GM21367 (cell line): Measurements from ENCODE around the gene CAMTA1.

Source experiments
- ATAC-seq: cut with Tn5 transposase; IDR thresholded peaks from one replicate; pipeline ENCODE4 v1.9.1; 2021; ENCODE audit not compliant: unreplicated experiment

CAMTA1 gene

GRCh38 chr1:7533006-7533405 is 747.8 kb downstream of the CAMTA1 start:
- no peak for ATAC-seq

- no peak for ATAC-seq
Observed at GRCh38 chr1:7534061-7534825, 749.0 kb downstream of the CAMTA1 start.

GRCh38 chr1:7535016-7535415 is 749.8 kb downstream of the CAMTA1 start:
- ATAC-seq: no peak

GRCh38 chr1:7535934-7536878 is 751.0 kb downstream of the CAMTA1 start:
- ATAC-seq: no peak

DNA sequence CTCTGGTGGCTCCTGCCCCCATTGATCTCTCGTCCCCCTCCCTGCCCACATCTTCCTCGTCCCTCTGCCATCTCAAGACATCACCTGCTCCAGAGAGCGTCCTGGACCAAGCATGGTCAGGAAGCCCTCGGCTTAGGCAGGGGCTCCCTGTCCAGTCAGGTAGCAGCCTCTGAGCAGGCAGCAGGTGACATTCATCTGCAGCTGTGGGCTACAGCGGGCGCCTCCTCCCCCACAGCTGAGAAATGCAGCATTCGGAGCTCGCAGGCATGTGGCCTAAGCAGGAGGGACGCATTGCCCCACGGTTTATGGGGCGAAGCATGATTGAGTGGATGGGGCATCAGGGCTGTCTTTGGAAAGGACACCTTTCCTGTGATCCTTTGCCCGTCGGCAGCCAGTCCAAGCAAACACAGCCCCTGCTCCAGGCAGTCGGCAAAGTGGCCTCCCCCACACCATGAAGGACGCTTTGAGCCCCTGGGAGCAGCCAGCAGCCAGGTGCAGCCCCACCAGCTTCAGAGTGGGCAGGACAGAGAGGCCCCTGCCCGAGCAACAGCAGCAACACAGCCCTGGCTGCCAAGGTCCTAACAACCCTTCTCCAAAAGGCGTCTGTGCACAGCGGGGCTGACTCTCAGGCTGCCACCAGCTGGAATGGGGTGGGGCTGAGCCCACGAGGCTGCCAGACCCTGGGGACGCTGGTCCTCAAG is 751.8 kb downstream of the CAMTA1 start:
- ATAC-seq: no peak

DNA sequence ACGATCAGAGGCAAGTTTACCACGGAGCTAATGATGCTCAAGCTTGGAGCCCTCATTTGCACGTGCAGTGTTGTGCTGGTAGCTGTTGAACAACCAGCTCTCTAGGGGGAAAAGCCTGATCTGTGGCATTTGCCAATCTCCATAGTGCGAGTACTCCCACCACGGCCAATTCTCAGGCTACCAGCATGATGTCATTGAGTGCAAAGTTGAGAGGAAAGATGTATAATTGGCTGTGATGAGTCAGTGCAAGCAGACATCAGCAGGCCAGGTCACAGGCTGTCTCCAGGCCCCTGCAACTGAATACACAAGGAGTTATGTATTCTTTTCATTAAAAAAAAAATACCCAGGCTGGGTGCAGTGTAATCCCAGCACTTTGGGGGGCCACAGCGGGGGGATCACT is 752.8 kb downstream of the CAMTA1 start:
- no peak for ATAC-seq

DNA sequence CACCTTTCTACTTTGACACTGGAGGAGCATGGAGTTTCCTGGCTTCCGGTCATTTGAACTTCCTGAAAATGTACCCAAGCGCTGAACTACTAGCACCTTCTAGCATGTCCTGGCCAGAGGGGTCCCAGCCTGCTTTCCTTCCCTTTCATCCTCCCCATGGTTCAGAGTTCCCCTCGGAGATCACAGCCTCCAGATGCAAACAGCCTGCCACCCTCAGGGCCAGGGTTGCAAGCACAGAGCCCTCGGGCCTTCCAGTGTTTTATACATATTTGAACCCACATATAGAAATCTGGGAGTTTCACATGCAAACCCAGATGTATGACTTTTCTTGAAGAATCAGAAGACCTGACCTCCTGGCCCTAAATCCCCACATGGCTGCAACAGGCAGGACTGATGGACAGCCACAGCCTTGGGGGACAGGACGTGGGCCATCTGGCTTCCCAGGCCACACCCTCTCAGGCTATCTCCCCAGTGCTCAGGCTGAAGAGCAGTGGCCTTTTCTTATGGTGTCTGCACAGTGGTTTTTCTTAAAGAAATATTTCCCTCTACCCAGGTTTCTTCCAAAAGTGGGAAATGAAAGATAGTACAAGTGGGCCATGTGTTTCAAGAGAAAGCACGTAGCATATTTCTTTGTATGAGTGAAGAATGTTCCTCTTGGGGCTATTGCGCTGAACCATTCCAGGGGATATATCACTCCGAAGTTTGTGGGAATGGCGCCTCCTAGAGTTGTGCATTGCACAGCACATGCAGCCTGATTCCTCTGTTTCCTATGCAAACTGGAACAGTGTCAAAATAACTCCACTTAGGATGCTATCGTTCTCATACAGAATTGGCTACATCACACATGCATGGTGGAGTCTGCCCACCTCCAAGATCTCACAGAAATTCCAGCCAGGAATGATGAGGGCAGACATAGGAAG is 753.9 kb downstream of the CAMTA1 start:
- no peak for ATAC-seq

- ATAC-seq: no peak
Observed at GRCh38 chr1:7539769-7540175, 754.5 kb downstream of the CAMTA1 start.

GRCh38 chr1:7540816-7541215 is 755.6 kb downstream of the CAMTA1 start:
- no peak for ATAC-seq

DNA sequence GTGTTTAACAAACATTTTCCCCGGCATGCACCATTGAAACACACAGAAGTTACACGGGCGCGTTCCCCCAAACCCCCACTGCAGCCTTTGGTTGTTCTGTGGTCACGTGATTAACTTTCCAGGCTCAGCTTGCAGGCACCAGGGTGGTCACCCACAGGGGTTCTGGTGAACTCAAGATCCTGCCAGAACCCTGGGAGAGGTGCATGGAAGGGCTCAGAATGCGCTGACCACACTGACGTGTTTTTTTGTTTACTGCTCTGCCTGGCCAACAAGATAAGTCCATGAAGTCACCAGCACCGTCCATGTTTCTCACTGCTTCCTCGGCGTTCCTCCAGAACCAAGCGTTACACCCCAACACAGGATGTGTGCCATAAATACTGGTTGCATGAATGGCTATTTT is 756.4 kb downstream of the CAMTA1 start:
- ATAC-seq: no peak

- ATAC-seq: no peak
Observed at GRCh38 chr1:7543718-7544090, 758.5 kb downstream of the CAMTA1 start.

GRCh38 chr1:7549277-7550161 is 764.3 kb downstream of the CAMTA1 start:
- no peak for ATAC-seq

GRCh38 chr1:7550261-7550865 is 765.1 kb downstream of the CAMTA1 start:
- ATAC-seq: no peak

DNA sequence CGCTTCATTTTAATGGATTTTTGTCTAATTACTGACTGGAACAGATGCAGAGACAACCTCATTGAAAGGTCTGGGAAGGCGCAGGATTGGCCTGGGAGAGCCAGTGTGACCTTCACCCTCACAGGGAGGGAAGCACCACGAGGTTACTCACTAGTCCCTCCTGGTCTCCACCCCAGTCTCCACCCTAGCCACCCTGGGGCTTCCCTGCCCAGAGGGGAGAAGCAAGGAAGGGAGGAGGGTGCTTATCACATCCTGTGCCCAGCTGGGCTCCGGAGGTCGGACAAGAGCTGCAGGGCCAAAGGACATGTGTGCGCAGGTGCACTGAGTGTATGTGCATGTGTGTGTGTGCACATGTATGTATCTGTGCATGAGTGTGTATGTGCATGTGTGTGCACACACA is 765.7 kb downstream of the CAMTA1 start:
- no peak for ATAC-seq

DNA sequence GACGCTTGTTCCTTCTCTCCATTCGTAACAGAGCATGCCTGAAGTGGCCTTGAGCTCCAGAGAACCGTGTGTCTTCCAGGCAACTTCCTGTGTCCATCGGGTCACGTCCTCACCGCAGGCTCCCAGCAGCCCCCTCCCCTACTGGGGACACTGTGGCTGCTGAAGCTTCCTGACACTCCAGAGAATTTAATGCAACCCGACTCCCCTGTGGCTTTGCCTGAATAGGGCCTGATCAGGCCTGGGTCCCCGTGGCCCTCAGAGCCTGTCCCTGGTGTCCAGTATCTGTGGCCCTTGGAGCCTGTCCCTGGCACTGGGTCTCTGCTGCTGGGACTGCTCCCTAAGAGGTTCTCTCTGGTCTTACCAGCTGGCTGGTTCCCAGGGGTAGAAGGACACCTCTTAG is 766.2 kb downstream of the CAMTA1 start:
- ATAC-seq: no peak

DNA sequence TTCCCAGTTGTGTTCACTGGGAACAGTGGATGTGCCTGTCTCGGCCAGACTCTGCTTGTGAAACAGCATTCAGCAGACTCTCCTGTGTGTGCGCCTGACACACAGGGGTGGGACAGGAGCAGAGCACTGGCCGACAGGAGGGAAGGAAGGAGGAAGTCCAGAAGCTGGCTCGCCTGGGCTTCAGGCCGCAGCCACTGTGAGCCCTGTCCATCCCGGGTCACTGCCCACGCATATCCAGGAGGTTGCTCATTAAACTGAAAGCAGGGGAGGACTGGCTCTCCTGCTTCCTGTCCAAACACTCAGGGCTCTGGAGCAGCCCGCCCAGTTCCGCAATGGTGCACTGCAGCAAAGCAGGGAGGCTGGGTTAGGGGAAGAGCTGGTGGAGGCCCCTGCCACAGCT is 767.1 kb downstream of the CAMTA1 start:
- ATAC-seq: no peak

GRCh38 chr1:7553042-7553690 is 767.9 kb downstream of the CAMTA1 start:
- ATAC-seq: no peak

GRCh38 chr1:7554385-7555235 is 769.4 kb downstream of the CAMTA1 start:
- no peak for ATAC-seq
